ENCODE results near the gene LGALSL.

LGALSL gene

DNA sequence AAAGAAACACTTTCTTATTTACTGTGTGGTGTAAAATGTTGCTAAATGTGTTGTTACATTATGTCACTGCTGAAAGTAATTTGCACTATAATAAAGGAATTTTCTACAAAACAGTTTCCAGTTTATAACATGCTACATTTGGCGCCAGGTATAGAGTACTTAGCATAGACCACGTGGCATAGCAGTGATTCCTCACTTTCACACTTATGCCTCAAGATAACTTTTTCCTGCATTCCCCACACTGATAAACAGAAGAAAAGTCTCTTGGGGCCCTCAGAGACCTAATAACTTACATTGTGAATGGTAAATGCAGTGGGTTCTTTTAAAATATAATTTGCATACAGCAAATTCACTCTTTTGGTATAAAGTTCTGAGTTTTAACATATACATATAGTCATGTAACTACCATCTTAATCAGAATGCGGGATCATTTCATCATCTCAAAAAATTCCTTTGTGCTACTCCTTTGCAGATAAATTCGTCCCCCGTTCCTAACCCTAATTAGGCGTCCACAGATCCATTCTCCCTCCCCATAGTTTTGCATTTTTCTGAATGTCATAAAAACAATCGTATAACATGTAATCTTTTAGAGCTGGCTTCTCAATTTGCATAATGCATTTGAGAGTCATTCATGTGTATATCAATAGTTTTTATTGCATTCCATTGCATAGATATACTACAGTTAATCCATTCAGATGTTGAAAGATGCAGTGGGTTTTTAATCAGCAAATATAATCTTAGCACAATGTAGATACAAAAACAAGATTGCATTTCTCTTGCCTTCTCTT is 7.5 kb downstream of the LGALSL start:
- H3K27me3 ChIP-seq (ENCODE audit: control insufficient read depth, insufficient read depth, low read length) = no peaks in the 10 kb centered on the region
- no peak overlapping the region for H2AFZ ChIP-seq
- no peaks in the 10 kb centered on the region for H3K9me3 ChIP-seq (ENCODE audit: control insufficient read depth, low read length)
- no peak overlapping the region for H3K9ac ChIP-seq
- H3K4me1 ChIP-seq = no peaks in the 10 kb centered on the region
- no peak overlapping the region for H3K4me2 ChIP-seq (ENCODE audit: low read length)
- TF ChIP-seq, protein P1, sequence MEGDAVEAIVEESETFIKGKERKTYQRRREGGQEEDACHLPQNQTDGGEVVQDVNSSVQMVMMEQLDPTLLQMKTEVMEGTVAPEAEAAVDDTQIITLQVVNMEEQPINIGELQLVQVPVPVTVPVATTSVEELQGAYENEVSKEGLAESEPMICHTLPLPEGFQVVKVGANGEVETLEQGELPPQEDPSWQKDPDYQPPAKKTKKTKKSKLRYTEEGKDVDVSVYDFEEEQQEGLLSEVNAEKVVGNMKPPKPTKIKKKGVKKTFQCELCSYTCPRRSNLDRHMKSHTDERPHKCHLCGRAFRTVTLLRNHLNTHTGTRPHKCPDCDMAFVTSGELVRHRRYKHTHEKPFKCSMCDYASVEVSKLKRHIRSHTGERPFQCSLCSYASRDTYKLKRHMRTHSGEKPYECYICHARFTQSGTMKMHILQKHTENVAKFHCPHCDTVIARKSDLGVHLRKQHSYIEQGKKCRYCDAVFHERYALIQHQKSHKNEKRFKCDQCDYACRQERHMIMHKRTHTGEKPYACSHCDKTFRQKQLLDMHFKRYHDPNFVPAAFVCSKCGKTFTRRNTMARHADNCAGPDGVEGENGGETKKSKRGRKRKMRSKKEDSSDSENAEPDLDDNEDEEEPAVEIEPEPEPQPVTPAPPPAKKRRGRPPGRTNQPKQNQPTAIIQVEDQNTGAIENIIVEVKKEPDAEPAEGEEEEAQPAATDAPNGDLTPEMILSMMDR (IDR thresholded peaks at IDR 0.05) = no peak
- H3K4me3 ChIP-seq (ENCODE audit: low read depth, low read length) = no peak overlapping the region
- no peak overlapping the region for H3K27ac ChIP-seq
- no peaks in the 10 kb centered on the region for H3K79me2 ChIP-seq
- H3K36me3 ChIP-seq (ENCODE audit: control insufficient read depth, insufficient read depth, low read length) = no peaks in the 10 kb centered on the region

DNA sequence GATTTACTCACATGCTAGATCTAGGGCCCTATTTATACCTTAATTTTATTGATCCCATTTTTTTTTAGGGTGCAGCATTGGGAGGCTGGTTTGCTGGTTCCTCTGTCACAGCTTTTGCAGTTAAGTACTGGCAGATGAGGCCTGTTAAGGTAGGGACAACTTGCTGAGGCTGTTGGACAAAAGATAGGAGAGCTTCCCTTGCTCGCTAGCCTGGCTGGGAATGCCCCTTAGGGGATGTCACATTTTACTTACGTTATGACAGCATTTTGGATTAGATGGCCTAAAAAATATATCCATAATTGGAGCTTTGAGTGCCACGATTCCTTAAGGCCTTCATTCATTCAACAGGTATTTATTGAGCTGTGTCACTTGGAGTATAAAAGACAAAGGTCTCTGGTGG is 8.2 kb downstream of the LGALSL start:
- Histone ChIP-seq H3K4me1 (no peaks in the 10 kb centered on the region), H3K4me3 (ENCODE audit: low read depth, low read length) (no peak overlapping the region), H3K9me3 (ENCODE audit: control insufficient read depth, low read length) (no peaks in the 10 kb centered on the region), H3K9ac (no peak overlapping the region), H3K27me3 (ENCODE audit: control insufficient read depth, insufficient read depth, low read length) (no peaks in the 10 kb centered on the region), H3K36me3 (ENCODE audit: control insufficient read depth, insufficient read depth, low read length) (no peaks in the 10 kb centered on the region), H3K27ac (no peak overlapping the region), H3K4me2 (ENCODE audit: low read length) (no peak overlapping the region), H3K79me2 (no peaks in the 10 kb centered on the region), H2AFZ (no peak overlapping the region)
- TF ChIP-seq, protein P1 (IDR thresholded peaks at IDR 0.05) = no peak

DNA sequence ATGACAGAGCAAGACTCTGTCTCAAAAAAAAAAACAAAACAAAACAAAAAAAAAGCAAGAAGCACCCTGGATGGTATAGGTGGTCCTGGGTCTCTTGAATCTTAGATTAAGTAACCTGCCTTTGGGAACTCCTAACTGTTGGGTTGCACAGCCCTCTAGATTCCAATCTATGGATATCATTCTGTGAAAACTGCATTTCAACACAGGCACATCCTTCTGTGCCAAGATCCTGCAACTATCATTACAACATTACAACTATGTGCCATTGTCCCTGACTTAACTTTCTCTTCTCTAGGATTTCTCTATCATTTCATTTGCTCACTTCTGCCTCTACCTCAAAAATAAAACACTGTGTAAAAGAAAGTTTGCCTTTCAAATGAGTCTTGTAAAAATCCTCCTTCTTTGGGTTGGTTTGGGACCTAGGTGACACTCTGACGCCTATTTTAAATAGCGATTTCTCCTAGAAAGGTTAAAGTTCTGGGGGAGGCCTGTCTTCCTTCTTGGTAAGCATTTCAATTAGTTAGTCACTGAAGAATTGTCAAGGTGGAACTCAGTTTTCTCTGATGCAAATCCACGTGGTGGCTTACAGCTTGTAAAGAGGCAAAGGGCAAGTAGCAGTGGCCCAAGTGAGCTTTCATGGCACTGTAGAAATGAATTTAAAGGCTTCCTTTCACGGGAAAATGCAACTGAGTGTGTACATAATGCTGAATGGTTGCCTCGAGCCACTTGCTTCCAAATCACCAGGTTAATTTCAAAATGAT is 9.2 kb downstream of the LGALSL start:
- Histone ChIP-seq H3K27me3 (ENCODE audit: control insufficient read depth, insufficient read depth, low read length) (no peaks in the 10 kb centered on the region), H3K9me3 (ENCODE audit: control insufficient read depth, low read length) (no peaks in the 10 kb centered on the region), H3K27ac (no peak overlapping the region), H2AFZ (no peak overlapping the region), H3K9ac (no peak overlapping the region), H3K4me1 (no peaks in the 10 kb centered on the region), H3K79me2 (no peaks in the 10 kb centered on the region), H3K36me3 (ENCODE audit: control insufficient read depth, insufficient read depth, low read length) (no peaks in the 10 kb centered on the region), H3K4me3 (ENCODE audit: low read depth, low read length) (no peak overlapping the region), H3K4me2 (ENCODE audit: low read length) (no peak overlapping the region)
- TF ChIP-seq, protein P1 (IDR thresholded peaks at IDR 0.05) = no peak

DNA sequence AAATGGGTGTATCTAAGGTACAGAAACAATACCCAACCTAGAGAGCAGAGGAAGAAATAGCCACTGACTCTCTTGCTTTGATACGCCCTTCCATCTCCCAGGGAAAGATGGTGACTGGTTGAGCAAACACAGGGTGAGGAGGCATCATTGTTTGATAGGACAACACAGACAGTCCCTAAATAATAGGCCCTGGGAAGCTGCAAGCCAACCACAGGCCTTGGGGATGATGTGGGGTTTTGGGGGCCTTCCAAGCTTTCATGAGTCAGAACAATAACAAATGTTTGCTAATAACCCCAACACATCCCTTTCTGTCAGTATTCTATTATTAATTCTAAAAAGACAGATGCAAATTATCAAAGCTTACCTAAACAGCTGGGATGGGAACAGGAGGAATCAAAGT is 9.8 kb downstream of the LGALSL start:
- Histone ChIP-seq H3K27ac (no peak overlapping the region), H3K4me3 (ENCODE audit: low read depth, low read length) (no peak overlapping the region), H3K79me2 (no peaks in the 10 kb centered on the region), H2AFZ (no peak overlapping the region), H3K4me1 (no peaks in the 10 kb centered on the region), H3K27me3 (ENCODE audit: control insufficient read depth, insufficient read depth, low read length) (no peaks in the 10 kb centered on the region), H3K4me2 (ENCODE audit: low read length) (no peak overlapping the region), H3K9me3 (ENCODE audit: control insufficient read depth, low read length) (no peaks in the 10 kb centered on the region), H3K36me3 (ENCODE audit: control insufficient read depth, insufficient read depth, low read length) (no peaks in the 10 kb centered on the region), H3K9ac (no peak overlapping the region)
- TF ChIP-seq, protein P1 (IDR thresholded peaks at IDR 0.05) = no peak
